GM18517 (cell line): ENCODE measurements around the gene KRTAP10-2.

Source experiments
- ATAC-seq: cut with Tn5 transposase; IDR thresholded peaks from one replicate; pipeline ENCODE4 v1.9.1; 2021; ENCODE audit warnings: mild to moderate bottlenecking, moderate library complexity; ENCODE audit not compliant: unreplicated experiment

KRTAP10-2 gene

DNA sequence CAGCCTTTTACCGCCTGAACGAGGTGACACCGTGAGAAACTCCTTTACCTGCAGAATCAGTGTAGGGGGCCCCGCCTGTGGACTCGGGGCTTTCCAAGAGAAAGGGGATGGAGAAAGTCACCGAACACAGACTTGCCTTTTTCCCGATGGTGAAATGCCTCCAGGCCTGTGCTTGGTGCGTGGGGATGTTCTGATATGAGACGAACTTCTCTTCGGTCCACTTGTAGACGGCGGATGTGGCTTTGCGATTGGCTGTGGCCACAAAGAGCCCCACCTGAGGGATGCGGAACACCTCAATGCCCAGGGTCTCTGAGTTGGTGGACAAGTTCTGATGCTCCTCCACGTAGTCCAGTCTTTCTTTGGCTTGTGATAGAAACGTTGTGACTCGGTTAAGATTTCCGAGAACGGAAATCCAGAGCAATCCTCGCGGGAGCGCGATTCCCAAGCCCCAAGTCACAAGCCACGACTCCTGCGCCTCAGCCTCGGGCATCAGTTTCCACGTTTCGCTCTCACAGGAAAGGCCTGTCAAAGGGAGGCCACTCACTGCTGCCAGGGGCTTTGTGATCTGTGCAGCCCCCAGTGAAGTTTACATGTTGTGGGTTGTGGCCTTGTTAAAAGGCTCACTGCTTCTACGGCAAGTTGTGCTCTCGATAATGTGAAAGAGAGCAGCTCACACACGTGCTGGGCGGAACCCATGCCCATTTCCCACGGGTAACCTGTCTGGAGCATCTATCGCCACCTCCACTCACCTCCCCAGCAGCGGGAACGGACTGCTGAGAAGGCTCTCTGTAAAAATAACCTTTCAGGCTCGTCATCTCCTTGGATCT, 23.9 kb downstream of the KRTAP10-2 start:
- no peak for ATAC-seq

GRCh38 chr21:44526096-44526997, 25.0 kb downstream of the KRTAP10-2 start:
- ATAC-seq = no peak

- no peak for ATAC-seq
Measured at GRCh38 chr21:44525391-44526095, 25.8 kb downstream of the KRTAP10-2 start.

DNA sequence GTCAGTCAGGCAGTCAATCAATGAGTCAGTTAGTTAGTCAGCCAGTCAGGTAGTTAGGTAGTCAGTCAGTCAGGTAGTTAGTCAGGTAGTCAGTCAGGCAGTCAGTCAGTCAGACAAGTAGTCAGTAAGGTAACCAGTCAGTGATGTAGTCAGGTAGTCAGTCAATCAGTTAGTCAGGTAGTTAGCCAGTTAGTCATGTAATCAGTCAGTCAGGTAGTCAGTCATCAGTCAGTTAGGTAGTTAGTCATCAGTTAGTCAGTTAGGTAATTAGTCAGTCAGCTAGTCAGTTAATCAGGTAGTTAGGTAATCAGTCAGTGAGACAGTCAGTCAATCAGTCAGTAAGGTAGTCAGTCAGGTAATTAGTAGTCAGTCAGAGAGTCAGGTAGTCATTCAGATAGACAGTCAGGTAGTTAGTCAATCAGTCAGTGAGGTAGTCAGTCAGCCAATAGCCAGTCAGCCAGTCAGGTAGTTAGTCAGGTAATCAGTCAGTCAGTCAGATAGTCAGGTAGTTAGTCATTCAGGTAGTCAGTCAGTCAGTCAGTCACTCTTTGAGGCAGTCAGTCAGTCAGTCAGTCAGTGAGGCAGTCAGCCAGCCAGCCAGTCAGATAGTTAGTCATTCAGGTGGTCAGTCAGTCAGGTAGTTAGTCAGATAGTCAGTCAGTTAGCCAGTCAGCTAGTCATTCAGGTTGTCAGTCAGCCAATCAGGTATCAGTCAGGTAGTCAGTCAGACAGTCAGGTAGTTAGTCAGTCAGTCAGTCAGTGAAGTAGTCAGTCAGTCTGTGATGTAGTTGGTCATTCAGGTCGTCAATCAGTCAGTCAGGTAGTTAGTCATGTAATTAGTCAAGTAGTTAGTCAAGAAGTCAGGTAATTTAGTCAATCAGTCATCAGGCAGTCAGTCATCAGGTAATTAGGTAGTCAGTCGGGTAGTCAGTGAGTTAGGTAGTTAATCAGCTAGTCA, 26.6 kb downstream of the KRTAP10-2 start:
- no peak for ATAC-seq

DNA sequence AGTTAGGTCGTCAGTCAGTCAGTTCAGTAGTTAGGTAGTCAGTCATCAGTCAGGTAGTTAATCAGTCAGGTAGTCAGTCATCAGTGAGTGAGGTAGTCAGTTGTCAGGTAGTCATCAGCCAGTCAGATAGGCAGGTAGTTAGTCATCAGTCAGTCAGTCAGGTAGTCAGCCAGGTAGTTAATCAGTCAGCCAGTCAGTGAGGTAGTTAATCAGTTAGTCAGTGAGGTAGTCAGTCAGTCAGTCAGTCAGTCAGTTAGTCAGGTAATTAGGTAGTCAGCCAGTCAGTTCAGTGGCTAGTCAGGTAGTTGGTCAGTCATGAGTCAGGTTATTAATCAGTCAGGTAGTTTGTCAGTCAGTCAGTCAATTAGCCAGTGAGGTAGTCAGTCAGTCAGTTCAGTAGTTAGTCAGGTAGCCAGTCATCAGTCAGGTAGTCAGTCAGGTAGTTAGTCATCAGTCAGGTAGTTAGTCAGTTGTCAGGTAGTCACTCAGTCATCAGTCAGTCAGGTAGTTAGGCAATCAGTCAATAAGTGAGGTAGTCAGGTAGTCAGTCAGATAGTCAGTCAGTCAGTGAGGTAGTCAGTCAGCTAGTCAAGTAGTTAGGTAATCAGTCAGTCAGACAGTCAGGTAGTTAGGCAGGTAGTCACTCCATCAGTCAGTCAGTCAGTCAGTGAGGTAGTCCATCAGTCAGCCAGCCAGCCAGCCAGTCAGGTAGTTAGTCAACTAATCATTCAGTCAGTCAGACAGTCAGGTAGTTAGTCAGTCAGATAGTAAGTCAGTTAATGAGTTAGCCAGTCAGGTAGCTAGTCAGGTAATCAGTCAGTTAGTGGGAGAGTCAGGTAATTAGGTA, 27.5 kb downstream of the KRTAP10-2 start:
- no peak for ATAC-seq

GRCh38 chr21:44522753-44523204, 28.5 kb downstream of the KRTAP10-2 start:
- ATAC-seq = no peak

DNA sequence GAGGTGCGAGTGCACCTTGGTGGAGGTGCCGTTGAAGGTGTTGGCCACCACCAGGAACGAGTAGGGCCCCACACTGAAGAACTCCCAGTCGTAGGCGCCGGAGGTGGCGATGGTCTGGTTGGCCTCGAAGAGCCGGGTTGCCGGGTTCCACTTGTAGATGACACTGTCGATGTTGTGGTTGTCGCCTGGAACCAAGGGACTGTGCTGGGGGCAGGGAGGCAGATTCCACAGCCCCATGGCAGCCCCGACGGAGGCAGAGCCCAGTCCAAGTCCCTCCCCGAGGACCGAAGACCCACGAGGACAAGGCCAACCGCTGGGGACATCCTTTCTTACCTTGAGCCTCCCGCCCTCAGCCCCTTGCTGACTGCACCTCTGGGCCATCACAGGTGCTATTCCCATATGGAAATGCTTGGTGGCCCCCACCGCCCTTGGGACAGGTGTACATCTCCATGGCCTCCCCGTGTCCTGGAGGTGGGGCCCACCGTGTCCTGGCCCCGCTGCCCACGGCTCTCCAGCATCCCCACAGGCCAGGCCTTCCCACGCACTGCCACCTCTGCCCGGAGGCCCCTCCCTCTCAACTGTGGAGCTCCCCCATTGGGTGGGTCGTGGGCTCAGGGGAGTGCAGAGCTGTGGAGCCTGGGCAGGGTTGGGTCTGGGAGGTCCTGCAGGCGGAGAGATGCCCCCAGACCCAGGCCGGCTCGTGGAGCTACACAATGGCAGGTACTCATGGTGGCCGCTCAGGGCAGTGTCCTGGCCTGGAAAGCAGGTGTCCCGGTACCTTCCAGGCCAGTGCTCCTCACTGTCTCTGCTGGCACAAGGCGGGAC, 29.2 kb downstream of the KRTAP10-2 start:
- no peak for ATAC-seq

DNA sequence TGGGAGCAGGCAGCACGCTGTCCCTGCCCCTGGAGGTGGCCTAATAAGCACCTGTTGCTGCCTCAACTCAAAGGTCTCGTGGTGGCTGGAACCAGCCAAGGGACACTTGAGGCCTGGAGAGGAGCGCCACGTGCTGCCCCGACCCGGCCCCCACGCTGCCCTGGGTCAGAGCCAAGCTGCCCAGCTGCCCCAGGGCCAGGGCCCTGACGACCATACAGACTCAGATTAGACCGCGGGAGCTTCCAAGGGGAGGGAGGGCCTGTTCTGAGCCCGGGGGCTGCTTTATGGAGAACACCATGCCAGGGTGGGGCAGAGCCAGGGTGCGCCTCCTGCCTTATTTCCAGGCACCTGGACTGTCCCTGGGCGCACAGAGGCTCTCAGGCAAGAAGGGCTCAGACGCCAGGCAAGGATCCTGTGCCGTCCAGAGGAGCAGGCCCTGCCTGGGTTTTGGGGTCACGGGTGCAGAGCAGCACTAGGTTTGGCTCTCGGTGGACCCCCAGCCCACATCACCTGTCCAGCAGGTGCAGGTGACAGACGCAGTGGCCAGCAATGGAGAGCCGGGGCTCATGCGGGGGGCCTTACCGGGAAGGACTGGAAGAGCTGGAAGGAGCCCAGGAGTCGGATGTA, 29.9 kb downstream of the KRTAP10-2 start:
- ATAC-seq = no peak

DNA sequence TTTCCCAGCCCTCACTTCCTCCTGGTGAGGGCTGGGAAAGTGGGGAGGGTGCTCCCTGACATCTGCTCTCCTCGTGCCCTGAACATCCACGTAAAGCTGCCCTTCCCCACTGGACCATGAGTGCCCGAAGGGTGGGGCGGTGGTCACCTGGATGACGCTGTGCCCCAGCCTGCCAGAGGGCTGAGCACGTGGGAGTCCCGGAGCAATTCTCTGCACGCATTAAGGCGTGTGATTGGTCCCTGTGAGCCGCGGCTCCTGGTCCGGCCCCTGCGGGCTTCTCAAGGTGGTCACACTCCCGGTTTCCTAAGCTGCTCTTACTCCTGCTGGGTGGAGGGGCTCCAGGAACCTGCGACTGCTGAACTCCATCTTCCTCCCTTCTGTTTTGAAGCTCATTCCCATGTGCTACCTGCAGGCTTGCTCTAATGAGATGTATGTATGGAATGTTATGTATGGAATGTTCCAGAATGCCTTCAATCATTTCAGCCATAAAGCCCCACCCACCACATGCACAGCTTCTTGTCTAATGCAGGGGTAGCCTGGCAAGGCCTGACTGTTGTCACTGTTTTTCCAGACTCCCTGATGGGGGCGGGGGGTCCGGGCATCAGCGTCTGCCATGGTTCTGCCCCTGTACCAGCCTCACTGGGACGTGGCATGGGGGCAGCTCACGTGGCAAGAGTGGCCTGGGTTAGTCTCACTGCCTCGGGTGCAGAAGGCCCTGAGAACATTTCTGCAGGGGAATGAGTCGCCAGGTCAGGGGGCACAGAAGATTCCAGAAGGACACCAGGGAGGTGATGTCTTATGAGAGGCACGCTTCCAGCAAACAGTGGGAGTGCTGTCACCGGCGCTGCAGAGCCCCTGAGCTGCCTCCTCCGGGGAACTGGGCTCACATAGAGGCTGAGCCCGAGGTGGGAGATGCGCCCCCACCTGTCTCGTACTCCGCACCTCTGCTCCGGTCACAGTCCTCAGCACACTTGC, 30.7 kb downstream of the KRTAP10-2 start:
- no peak for ATAC-seq

GRCh38 chr21:44519346-44520325, 31.7 kb downstream of the KRTAP10-2 start:
- no peak for ATAC-seq

DNA sequence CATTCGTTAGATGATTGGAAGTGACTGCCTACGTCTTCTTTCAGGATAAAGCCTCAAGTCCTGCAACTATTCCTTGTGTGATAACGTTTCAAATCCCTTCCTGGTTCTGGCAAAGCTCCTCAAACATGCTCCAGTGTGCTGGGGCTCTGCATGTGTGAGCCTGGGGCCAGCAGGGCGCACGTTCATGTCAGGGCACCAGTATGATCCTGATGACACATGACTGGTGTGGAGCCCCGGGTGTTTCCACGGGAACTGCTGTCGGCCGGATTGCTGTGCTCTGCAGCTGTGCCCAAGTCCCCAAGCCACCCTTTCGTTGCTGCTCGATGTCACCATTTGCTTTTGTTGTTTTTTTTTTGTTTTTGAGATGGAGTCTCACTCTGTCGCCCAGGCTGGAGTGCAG, 32.6 kb downstream of the KRTAP10-2 start:
- ATAC-seq = no peak

GRCh38 chr21:44517175-44517899, 34.0 kb downstream of the KRTAP10-2 start:
- no peak for ATAC-seq

DNA sequence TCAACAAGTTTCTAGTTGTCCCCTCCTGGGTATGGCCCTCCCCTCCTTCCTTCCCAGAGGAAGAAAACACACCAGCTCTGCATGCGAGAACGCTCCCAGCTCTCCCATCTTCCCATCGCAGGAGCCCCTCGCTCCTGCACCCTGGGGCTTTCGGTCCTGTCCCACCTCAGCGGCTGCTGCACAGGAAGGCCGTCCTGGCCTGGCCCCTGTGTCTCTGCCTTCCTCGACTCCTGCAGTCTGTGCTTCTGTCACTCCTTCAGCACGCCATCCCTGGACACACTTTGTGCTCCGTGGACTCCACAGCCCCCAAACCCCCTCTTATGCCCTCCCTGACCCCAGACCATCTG, 34.5 kb downstream of the KRTAP10-2 start:
- ATAC-seq = no peak

GRCh38 chr21:44516342-44516741, 35.0 kb downstream of the KRTAP10-2 start:
- ATAC-seq = no peak
